Lung (tissue), 12 donors: ENCODE measurements around the gene TIGD2. TPM values are rescaled to one million over a fixed set of nuclear protein-coding genes. Genes with fewer than 3 reads are reported as not detected.

ENCODE experiments used
- ATAC-seq: fragments of 200-7000 bp; cut with Tn5 transposase; one replicate; pipeline ENCODE4 v1.9.1; 2020; ENCODE audit warnings: moderate number of reproducible peaks; ENCODE audit not compliant: insufficient read depth, low FRiP score
- DNase-seq, 3 donors: peaks; one replicate each; pipeline ENCODE4 v3.0.0-alpha.2; 2013 to 2017
- H3K27ac ChIP-seq, 2 donors: one replicate each; pipeline ENCODE4 v1.5.1; 2013; ENCODE audit warnings: mild to moderate bottlenecking in 2 of 2, moderate library complexity in 2 of 2, control low read depth in 1 of 2, inconsistent platforms in 1 of 2, low read depth in 1 of 2, low read length in 1 of 2
- H3K27me3 ChIP-seq, 3 donors: one replicate each; pipeline ENCODE4 v1.5.1; 2013; ENCODE audit warnings: low read length in 2 of 3; ENCODE audit not compliant: control insufficient read depth in 3 of 3, insufficient read depth in 3 of 3
- H3K36me3 ChIP-seq, 4 donors: one replicate each; pipeline ENCODE4 v1.5.1; 2013; ENCODE audit warnings: low read length in 4 of 4, mild to moderate bottlenecking in 1 of 4, moderate library complexity in 1 of 4; ENCODE audit not compliant: control insufficient read depth in 4 of 4, insufficient read depth in 4 of 4
- H3K4me1 ChIP-seq, 5 donors: one replicate each; pipeline ENCODE4 v1.5.1; 2013; ENCODE audit warnings: low read length in 5 of 5, mild to moderate bottlenecking in 2 of 5, moderate library complexity in 1 of 5; ENCODE audit not compliant: control insufficient read depth in 5 of 5, insufficient read depth in 5 of 5
- H3K4me3 ChIP-seq: one replicate; pipeline ENCODE4 v1.5.1; 2013; ENCODE audit warnings: mild to moderate bottlenecking, control low read depth, moderate library complexity
- H3K9ac ChIP-seq, 2 donors: one replicate each; pipeline ENCODE4 v1.5.1; 2013; ENCODE audit warnings: low read length in 2 of 2, control low read depth in 1 of 2; ENCODE audit not compliant: insufficient read depth in 1 of 2
- H3K9me3 ChIP-seq, 4 donors: one replicate each; pipeline ENCODE4 v1.5.1; 2013; ENCODE audit warnings: low read length in 3 of 4, mild to moderate bottlenecking in 1 of 4, moderate library complexity in 1 of 4; ENCODE audit not compliant: control insufficient read depth in 4 of 4, insufficient read depth in 3 of 4
- CTCF ChIP-seq: IDR thresholded peaks from 2 replicates; pipeline ENCODE4 v1.5.1; 2012; ENCODE audit warnings: mild to moderate bottlenecking; ENCODE audit errors: control extremely low read depth, extremely low read depth
- WGBS, 2 donors: extraction: QIAGEN DNeasy Blood & Tissue Kit; methylation state at CpG; one replicate each; pipeline ENCODE4 v1.1.7; 2013; 5-methylcytosine and 5-hydroxymethylcytosine counted together
- polyA plus RNA-seq, 2 donors: library from polyadenylated mRNA; stranded (reverse); fragments of 200-250 nt; gene quantifications; one replicate each; pipeline ENCODE4 v1.2.1, GENCODE V29; 2013
- total RNA-seq, 2 donors: library from RNA; depleted of rRNA in 1 of 2; stranded (reverse); fragments of >200 nt in 1 of 2; gene quantifications; one replicate each; pipeline ENCODE4 v1.2.1, GENCODE V29; 2014 to 2021
- donor health status: control.
- donor health status: control.
- donor health status: Bipolar disorder and iron deficiency.
- donor health status: healthy.
- donor health status: DM: yes; HTN: yes; CAD: no.

The TIGD2 gene
- total and polyA plus RNA-seq, 4 donors = 2.5 to 8.3 (median 4.4) TPM

GRCh38 chr4:89137231-89137630 lies 25.9 kb downstream of the TIGD2 start:
- ATAC-seq (no peak), DNase-seq (no peak)
- 94 to 96% methylated on average over 5 of the region's 5 CpGs for WGBS, 2 donors
- Histone ChIP-seq H3K4me3 (no peak overlapping the region), H3K27me3 (no peaks in the 10 kb centered on the region), H3K36me3 (no peaks in the 10 kb centered on the region), H3K9me3 (peaks cover 0 to 3% (median 0%) of the 10 kb centered on the region in 4 donors), H3K9ac (no peak overlapping the region), H3K4me1 (peaks cover 0 to 6% (median 0%) of the 10 kb centered on the region in 5 donors), H3K27ac (no peak overlapping the region)
- TF ChIP-seq CTCF = no peak

GRCh38 chr4:89137695-89138094 lies 26.4 kb downstream of the TIGD2 start:
- Histone ChIP-seq H3K36me3 (no peaks in the 10 kb centered on the region), H3K27me3 (no peaks in the 10 kb centered on the region), H3K9ac (no peak overlapping the region), H3K4me3 (no peak overlapping the region), H3K27ac (no peak overlapping the region), H3K9me3 (peaks cover 0 to 3% (median 0%) of the 10 kb centered on the region in 4 donors), H3K4me1 (peaks cover 0 to 6% (median 0%) of the 10 kb centered on the region in 5 donors)
- ATAC-seq (no peak), DNase-seq (no peak)
- 94 to 98% methylated on average over 12 of the region's 12 CpGs for WGBS, 2 donors
- TF ChIP-seq CTCF = no peak

- Histone ChIP-seq H3K27ac (no peak overlapping the region), H3K4me3 (no peak overlapping the region), H3K27me3 (no peaks in the 10 kb centered on the region), H3K9me3 (peaks cover 0 to 3% (median 0%) of the 10 kb centered on the region in 4 donors), H3K36me3 (no peaks in the 10 kb centered on the region), H3K9ac (no peak overlapping the region), H3K4me1 (no peaks in the 10 kb centered on the region)
- WGBS, 2 donors = 92 to 93% methylated on average over 6 of the region's 6 CpGs
- TF ChIP-seq CTCF = no peak
- ATAC-seq = no peak
- no peak for DNase-seq
Measured at GRCh38 chr4:89140168-89140759, 28.9 kb downstream of the TIGD2 start.
